ENCODE measurements around the gene MPI. TPM values are rescaled to one million over a fixed set of nuclear protein-coding genes. Genes with fewer than 3 reads are reported as not detected.

Gene MPI
- total and polyA plus RNA-seq, 2 of the 8 experiments (the other 6 are each of a cell fraction or from before 2014, with no cell fraction given): 31.0 to 74.8 TPM

DNA sequence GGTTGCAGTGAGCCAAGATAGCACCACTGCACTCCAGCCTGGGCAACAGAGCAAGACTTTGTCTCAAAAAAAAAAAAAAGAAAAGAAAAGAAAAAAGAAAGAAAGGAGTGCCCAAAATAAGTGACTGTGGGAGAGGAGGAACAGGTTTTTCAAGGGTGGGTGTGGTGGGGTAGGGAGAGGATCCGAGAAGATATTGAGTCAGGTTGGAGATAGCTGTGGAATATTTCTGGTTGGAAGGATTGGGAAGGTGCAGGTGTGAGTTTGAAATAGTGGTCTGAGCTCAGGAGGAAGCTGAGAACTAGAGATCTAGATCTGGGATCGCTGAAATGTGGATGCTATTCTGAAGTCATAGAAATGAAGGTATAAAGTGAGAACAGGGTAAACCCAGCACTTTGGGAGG, 24.5 kb upstream of the MPI start (continued):
- TF ChIP-seq, protein P1, sequence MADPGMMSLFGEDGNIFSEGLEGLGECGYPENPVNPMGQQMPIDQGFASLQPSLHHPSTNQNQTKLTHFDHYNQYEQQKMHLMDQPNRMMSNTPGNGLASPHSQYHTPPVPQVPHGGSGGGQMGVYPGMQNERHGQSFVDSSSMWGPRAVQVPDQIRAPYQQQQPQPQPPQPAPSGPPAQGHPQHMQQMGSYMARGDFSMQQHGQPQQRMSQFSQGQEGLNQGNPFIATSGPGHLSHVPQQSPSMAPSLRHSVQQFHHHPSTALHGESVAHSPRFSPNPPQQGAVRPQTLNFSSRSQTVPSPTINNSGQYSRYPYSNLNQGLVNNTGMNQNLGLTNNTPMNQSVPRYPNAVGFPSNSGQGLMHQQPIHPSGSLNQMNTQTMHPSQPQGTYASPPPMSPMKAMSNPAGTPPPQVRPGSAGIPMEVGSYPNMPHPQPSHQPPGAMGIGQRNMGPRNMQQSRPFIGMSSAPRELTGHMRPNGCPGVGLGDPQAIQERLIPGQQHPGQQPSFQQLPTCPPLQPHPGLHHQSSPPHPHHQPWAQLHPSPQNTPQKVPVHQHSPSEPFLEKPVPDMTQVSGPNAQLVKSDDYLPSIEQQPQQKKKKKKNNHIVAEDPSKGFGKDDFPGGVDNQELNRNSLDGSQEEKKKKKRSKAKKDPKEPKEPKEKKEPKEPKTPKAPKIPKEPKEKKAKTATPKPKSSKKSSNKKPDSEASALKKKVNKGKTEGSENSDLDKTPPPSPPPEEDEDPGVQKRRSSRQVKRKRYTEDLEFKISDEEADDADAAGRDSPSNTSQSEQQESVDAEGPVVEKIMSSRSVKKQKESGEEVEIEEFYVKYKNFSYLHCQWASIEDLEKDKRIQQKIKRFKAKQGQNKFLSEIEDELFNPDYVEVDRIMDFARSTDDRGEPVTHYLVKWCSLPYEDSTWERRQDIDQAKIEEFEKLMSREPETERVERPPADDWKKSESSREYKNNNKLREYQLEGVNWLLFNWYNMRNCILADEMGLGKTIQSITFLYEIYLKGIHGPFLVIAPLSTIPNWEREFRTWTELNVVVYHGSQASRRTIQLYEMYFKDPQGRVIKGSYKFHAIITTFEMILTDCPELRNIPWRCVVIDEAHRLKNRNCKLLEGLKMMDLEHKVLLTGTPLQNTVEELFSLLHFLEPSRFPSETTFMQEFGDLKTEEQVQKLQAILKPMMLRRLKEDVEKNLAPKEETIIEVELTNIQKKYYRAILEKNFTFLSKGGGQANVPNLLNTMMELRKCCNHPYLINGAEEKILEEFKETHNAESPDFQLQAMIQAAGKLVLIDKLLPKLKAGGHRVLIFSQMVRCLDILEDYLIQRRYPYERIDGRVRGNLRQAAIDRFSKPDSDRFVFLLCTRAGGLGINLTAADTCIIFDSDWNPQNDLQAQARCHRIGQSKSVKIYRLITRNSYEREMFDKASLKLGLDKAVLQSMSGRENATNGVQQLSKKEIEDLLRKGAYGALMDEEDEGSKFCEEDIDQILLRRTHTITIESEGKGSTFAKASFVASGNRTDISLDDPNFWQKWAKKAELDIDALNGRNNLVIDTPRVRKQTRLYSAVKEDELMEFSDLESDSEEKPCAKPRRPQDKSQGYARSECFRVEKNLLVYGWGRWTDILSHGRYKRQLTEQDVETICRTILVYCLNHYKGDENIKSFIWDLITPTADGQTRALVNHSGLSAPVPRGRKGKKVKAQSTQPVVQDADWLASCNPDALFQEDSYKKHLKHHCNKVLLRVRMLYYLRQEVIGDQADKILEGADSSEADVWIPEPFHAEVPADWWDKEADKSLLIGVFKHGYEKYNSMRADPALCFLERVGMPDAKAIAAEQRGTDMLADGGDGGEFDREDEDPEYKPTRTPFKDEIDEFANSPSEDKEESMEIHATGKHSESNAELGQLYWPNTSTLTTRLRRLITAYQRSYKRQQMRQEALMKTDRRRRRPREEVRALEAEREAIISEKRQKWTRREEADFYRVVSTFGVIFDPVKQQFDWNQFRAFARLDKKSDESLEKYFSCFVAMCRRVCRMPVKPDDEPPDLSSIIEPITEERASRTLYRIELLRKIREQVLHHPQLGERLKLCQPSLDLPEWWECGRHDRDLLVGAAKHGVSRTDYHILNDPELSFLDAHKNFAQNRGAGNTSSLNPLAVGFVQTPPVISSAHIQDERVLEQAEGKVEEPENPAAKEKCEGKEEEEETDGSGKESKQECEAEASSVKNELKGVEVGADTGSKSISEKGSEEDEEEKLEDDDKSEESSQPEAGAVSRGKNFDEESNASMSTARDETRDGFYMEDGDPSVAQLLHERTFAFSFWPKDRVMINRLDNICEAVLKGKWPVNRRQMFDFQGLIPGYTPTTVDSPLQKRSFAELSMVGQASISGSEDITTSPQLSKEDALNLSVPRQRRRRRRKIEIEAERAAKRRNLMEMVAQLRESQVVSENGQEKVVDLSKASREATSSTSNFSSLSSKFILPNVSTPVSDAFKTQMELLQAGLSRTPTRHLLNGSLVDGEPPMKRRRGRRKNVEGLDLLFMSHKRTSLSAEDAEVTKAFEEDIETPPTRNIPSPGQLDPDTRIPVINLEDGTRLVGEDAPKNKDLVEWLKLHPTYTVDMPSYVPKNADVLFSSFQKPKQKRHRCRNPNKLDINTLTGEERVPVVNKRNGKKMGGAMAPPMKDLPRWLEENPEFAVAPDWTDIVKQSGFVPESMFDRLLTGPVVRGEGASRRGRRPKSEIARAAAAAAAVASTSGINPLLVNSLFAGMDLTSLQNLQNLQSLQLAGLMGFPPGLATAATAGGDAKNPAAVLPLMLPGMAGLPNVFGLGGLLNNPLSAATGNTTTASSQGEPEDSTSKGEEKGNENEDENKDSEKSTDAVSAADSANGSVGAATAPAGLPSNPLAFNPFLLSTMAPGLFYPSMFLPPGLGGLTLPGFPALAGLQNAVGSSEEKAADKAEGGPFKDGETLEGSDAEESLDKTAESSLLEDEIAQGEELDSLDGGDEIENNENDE (IDR thresholded peaks at IDR 0.05; ENCODE audit: insufficient replicate concordance, low read length): no peak
